Activated CD4-positive, CD25-positive, alpha-beta regulatory T cell treated with anti-CD3 and anti-CD28 coated beads, Interleukin-2, amount 50 U/mL, for 72 hours (primary cell): Measurements from ENCODE around the gene DENND2A.
"Not testable (repeated sequence)": the region's sequence is repeated elsewhere in the genome, so short reads cannot be mapped to it uniquely, and the experiment has no call there.

Experiments used
- DNase-seq: peaks from one replicate; pipeline ENCODE4 v3.0.0; 2021

DENND2A gene

DNA sequence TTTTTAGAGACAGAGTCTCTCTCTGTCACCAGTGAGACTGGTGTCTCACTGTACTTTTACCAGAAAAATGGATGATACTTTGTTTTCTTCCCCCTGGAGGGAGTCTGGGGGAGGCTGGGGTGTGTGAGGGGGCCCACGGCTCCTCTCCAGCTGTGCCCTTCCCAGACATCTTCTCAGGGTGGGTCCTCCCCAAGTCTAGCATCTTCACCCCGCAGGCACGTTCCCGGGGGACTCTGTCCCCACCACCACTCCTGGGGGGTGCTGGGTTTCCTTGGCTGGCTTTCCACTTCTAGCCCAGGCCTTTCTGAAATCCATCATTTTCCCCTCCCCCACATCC, 99.5 kb downstream of the DENND2A start:
- DNase-seq: no peak

- DNase-seq: no peak
Measured at GRCh38 chr7:140540136-140540777, 100.4 kb downstream of the DENND2A start.

- no peak for DNase-seq
Measured at GRCh38 chr7:140539461-140539860, 101.2 kb downstream of the DENND2A start.

DNA sequence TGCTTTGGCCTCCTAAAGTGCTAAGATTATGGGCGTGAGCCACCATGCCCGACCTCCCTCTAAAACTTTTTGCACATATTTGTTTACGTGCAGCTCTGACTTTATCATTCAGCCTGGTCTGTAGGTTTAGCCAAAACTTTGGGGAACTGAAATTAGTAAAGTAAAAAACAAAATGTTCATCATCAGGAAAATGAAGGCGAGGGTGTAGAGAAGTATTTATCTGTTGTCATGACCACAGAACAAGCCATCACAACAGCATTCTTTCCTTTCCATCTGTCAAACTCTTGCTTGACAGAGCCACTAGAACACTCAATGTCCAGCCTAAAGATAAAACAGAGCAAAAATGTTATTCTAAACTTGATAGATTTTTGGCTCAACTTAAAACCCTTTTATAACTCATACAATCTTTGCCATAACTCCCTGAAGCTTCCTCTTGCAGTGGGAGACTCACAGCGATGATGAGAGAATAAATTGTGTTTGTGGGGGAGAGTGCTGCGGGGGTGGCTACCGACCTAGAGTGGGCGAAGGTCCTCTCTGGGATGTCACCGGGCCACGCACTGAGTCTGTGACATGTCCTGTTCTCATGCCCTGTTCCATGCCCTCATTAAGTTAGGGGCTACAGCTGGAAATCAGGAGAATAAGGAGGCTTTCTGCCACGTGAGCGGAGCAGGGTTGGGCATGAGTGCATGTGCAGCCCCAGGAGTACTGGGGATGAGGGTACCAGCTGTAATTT, 102.7 kb downstream of the DENND2A start:
- DNase-seq: no peak

- no peak for DNase-seq
Measured at GRCh38 chr7:140534743-140535142, 105.9 kb downstream of the DENND2A start.

DNA sequence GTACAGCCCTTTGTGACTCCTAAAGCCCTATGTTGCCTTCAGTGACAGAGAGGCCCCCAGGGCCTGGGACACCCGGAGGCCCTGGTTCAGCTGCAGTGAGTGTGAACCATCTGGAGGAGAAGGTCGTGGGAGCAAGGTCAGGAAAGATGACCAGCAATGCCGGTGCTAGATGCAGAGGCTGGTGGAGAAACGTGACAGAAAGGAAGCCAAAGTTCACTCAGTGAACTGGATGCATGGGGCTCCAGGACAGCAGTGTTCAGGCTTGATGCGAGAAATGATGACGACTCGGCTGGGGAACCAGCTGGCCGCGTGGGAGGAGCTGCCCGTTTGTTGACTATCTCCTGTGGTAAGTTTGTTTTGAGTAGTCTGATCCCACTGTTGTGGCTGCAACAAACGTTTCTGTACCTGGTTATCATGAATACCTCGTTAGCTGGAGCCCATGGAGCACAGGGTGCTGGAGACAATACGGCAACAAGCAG, 107.2 kb downstream of the DENND2A start:
- DNase-seq: no peak

- DNase-seq: not testable (repeated sequence)
Measured at GRCh38 chr7:140529428-140529827, 111.2 kb downstream of the DENND2A start.

DNA sequence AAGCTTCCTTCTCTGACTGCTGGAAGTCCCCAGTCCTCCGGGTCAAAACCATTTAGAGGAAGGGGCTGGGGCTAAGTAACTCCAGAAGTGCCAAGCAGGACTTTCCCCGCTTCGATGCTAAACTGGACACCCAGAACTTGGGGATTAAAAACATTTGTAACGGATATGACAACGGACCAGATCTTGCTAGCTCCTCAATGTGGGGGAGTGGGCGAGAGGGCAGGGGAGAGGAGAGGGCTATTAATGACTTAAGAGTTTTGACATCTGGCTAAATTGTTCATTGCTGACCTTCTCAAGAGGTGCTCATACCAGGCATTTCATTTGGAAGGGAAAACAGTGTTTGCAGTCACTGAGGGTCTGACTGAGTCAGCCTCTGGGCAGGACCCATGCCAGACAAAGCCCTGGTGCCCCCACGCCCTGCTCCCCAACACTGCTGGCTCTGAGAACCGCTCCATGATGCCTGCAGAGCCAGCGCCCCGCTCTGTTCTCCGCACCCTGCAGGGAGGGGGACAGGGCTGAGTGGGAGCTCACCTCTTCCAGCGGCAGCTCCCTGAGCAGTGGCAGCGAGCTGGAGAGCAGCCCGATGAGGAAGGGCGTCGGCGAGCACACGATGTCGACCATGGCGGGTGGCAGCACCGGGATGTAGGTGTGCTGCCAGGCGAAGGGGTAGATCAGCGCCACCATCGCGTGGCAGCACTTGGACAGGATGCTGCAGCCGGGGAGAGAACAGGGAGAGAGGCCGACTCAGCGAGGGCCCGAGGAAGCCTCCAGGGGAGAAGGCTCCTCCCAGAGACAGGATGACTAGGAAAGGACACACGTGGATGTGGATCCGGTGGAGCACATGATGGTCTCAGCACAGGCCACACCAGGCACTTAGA, 113.6 kb downstream of the DENND2A start:
- DNase-seq: no peak

- DNase-seq: no peak
Measured at GRCh38 chr7:140526214-140526613, 114.4 kb downstream of the DENND2A start.

DNA sequence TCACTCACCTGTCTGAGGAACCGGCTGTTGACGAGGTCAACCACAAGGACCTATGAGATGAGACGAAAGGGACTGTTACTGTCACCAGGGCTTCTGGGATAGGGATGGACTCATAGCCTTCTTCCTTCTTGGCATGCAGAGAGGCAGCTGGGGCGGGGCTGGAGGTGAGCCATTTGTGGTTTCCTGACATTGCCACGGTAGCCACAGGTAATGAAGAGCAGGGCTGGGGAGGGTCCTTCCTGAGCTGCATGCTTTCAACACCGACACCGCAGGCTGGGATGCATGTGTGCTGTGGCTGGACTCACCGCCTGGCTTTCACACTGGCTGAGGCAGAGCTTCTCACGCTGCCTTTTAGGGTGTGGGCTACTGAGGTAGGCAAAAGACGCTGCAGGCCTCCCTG, 114.9 kb downstream of the DENND2A start:
- DNase-seq: peak; percentile 33

DNA sequence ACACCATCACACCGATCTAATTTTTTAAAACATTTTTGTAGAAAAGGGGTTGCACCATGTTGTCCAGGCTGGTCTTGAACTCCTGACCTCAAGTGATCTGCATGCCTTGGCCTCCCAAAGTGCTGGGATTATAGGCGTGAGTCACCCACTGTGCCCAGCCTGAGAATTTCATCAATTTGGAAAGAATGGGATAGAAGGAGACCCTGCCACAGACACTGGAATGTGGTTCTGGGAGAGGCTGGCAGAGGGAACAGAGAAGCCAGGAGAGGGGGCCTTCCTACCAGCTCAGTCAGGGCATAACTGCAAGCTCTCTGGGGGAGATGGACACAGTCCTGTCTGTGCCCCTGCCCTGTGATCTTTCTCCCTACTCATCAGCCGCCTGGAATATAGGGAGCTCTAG, 119.2 kb downstream of the DENND2A start:
- no peak for DNase-seq

DNA sequence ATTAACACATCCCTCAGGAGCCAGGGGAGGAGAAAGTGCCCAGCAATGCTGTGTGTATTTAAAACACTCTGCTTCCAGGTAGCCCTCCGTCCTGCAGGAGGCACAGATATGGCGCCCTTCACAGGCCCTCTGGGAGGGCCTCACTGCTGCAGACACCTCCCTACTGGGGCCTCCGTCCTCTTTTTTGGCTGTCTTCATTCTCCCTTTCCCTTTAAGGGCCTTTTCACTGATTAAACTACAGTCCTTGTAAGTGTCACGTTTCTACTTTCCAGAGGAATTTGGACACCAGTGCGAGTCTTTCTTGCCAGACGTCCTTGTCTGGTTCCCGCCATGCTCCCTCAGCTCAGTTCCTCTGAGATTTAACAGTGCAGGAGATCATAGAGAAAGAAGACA, 121.6 kb downstream of the DENND2A start:
- no peak for DNase-seq

DNA sequence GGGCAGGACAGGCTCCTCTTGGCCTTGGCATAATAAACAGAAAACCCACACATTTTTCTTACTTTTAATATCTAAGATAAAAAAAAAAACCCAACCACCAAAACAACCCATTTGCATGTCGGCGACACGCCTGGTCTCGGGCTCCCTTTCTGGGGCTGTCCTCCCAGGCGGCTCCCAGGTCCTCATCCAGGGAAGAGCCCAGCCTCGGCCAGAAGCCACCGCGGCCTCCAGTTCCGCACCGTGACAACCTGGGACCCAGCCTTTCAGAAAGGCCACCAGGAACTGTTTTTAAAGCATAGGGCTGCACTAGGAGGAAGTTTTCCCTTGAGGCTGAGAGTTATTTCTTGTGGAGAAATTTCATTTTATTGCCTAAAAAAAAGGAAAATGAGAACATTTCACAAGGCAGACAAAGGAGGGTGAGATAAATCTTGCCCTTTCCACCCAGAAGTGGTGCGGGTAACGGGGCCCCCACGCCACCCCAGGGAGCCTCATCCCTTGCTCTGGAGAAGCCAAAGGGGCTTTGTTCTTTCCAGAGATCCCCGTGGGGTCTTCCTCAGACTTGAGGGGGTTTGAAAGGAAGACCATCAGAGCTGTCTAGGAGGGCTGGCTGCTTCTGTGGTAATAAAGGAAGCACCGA, 122.1 kb downstream of the DENND2A start:
- DNase-seq: no peak

DNA sequence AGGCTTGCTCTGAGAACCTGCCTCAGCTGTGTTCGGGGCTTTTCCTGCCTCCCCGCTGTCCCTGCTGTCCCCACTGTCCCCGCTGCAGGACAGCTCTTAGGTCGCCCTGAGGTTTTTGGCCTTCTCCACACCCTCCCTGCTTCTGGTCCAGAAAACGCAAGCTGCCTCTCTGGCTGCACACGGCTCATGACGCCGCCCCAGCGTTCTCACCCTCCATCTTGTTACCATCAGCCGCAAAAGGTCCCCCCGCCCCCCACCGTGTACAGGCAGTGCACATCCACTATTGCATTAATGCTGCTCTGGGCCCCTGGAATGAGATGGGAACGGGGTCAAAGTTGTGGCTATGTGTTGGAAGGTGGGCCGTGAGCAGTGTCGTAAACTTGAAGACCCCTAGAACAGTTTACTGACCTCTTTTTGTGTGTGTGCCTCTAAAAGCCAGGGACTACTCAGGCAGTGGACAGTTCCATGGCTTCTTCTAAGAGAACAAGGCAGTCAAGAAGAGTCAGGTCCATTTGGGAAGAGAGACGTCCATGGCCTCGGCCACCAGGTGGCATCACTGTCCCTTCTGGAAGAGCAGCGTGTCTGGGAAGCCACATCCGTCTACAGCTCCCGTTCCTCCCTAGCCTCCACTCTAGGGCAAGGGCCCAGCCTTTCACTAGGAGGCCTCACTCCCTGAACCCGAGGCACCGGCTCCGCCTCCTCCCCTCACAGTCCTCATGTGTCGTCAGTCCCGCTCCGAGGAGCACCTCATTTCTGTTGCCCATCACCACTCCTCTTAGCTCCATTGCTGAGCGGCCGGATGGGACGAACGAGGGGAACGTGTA, 122.9 kb downstream of the DENND2A start:
- DNase-seq: peak; percentile 73

DNA sequence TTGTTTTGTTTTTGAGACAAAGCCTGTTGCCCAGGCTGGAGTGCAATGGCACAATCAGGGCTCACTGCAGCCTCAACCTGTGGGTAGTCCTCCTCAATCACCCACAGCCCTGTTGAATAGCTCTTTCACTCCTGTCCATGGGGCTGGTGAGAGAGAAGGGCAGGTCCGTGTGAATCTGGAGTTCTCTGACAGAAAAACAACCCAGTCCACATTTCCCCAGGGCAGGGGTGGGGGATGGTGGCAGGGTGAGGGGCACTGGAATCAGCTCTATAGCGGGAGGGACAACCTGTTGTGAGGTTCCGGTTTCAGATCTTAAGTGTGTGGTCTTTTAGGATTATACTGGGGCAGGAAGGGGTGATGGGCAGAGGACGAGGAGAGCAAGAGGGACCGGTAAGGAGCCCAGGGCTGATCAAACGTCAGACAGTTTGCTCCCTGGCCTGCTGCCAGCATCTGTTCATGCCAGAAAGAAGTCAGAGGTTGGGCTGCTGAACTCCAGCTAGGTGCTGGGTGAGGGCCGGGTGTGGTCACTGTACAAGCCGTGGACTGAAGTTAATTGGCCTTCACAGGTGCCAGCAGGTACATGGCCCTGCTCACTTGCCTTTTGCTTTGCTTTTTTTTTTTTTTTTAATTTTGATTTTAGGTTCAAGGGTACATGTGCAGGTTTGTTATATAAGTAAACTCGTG, 128.2 kb downstream of the DENND2A start:
- no peak for DNase-seq

GRCh38 chr7:140509789-140510188, 130.8 kb downstream of the DENND2A start:
- DNase-seq: no peak

DNA sequence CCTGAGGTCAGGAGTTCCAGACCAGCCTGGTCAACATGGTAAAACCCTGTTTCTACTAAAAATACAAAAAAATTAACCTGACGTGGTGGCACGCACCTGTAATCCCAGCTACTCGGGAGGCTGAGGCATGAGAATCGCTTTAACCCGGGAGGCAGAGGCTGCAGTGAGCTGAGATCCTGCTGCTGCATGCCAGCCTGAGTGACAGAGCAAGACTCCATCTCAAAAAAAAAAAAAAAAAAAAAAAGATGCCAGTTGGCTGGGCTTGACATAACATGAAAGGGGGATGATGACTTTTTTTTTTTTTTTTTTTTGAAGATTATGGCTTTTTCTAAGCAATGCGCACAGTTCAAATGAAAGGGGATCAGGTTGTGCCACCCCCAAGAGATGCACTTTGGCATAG, 133.1 kb downstream of the DENND2A start:
- not testable (repeated sequence) for DNase-seq

- no peak for DNase-seq
Measured at GRCh38 chr7:140506788-140507464, 133.7 kb downstream of the DENND2A start.

DNA sequence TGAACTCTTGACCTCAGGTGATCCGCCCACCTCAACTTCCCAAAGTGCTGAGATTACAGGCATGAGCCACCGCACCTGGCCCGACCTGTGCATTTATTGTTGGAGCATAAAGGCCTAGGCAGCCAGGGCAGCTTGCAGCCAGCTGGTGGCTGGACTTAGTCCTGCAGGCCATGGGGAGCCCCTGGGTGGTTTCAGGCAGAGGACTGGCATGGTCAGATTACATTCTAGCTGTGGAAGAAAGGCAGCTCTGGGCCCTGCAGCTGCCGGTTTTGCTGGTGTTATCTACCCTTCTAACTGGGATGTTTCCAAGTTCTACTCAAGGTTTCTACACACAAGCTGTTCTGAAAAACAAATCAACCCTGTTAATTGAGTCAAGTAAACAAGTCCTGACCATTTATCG, 138.6 kb downstream of the DENND2A start:
- no peak for DNase-seq

DNA sequence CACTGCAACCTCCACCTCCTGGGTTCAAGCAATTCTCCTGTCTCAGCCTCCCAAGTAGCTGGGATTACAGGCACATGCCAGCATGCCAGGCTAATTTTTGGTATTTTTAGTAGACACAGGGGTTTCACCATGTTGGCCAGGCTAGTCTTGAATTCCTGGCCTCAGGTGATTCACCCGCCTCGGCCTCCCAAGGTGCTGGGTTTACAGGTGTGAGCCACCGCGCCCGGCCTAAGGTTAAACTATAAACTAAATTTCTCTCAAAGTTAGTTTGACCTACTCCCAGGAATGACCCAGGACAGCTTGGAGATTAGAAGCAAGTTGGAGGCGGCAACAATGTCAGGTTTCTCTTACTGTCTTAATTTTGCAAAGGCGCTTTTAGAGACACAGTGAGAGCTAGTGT, 142.8 kb downstream of the DENND2A start:
- not testable (repeated sequence) for DNase-seq

DNA sequence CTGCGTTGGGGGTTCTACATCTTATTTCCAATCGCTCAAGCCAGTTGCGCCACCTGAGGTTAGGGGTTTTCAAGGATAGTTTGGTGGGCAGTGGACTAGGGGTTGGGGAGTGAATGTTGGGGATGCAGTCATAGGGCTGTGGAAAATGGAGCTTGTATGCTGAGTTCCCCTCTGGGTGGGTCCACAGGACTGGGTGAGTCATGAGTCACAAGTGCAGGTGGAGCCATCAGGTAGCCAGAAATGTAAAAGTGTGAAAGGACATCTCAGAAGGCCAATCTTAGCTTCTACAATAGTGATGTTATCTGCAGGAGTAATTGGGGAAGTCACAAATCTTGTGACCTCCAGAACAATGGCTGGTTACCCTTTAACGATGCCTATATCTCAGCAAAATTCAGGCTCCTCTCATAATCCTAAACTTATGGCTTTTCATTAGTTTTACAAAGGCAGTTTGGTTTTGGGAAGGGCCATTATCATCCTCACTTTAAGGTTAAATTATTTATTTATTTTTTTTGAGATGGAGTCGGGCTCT, 143.3 kb downstream of the DENND2A start:
- DNase-seq: no peak
